GM12878 (cell line): ENCODE measurements around the gene ADGRA3.

ENCODE experiments used
- CBFB ChIP-seq: IDR thresholded peaks from 2 replicates; pipeline ENCODE4 v1.6.1; 2016; ENCODE audit warnings: antibody characterized with exemption, low read depth
- CBX5 ChIP-seq: sonication (generic); IDR thresholded peaks from 2 replicates; pipeline ENCODE4 v1.6.1; 2016; ENCODE audit warnings: low read depth, moderate library complexity, mild to moderate bottlenecking, inconsistent platforms
- CHD2 ChIP-seq: IDR thresholded peaks from 2 replicates; pipeline ENCODE4 v1.6.1; 2011; ENCODE audit warnings: low read depth, low read length, improper control_type of control experiment, borderline replicate concordance
- CTCF ChIP-seq, 3 experiments: IDR thresholded peaks in 2 of 3; conservative IDR thresholded peaks in 1 of 3; 2 replicates each; pipeline ENCODE4 v1.5.1; 2011; ENCODE audit warnings: low read depth in 3 of 3, low read length in 3 of 3, mild to moderate bottlenecking in 3 of 3, control low read depth in 2 of 3, moderate library complexity in 2 of 3, inconsistent platforms in 1 of 3, mixed read lengths in 1 of 3; ENCODE audit not compliant: control insufficient read depth in 2 of 3, insufficient read depth in 1 of 3; ENCODE audit errors: extremely low read depth in 1 of 3
- EGR1 ChIP-seq, 2 experiments: IDR thresholded peaks; 1 replicate in 1 of 2; 2 replicates in 1 of 2; pipeline ENCODE4 v1.6.1; 2011 to 2012; ENCODE audit warnings: low read depth in 2 of 2, low read length in 2 of 2, borderline replicate concordance in 1 of 2, mild to moderate bottlenecking in 1 of 2, moderate library complexity in 1 of 2
- NFIC ChIP-seq: IDR thresholded peaks from 2 replicates; pipeline ENCODE4 v1.6.1; 2012; ENCODE audit warnings: low read depth, mild to moderate bottlenecking, inconsistent platforms, low read length, moderate library complexity
- POLR2A ChIP-seq: IDR thresholded peaks from 2 replicates; pipeline ENCODE4 v1.6.1; 2011; ENCODE audit warnings: low read depth, mild to moderate bottlenecking, low read length
- SMC3 ChIP-seq: IDR thresholded peaks from 2 replicates; pipeline ENCODE4 v1.6.1; 2011; ENCODE audit warnings: low read length, improper control_type of control experiment, borderline replicate concordance
- ZBTB40 ChIP-seq: fragments of 450-650 bp; IDR thresholded peaks from 2 replicates; pipeline ENCODE4 v1.6.1; 2016; ENCODE audit warnings: mild to moderate bottlenecking, moderate library complexity, borderline replicate concordance

GRCh38 chr4:22427675-22428074, 88.2 kb downstream of the ADGRA3 start:
- TF ChIP-seq POLR2A = no peak
- no peak for TF ChIP-seq CTCF (IDR thresholded peaks at IDR 0.05 in 2 of 3, conservative IDR thresholded peaks at IDR 0.05 in 1 of 3; ENCODE audit: control insufficient read depth in 2 of 3, extremely low read depth in 1 of 3, insufficient read depth in 1 of 3, low read depth in 3 of 3, low read length in 3 of 3)
- no peak for TF ChIP-seq NFIC
- TF ChIP-seq CBX5 = no peak
- no peak for TF ChIP-seq SMC3
- TF ChIP-seq CBFB = no peak
- TF ChIP-seq EGR1 (IDR thresholded peaks at IDR 0.05; ENCODE audit: borderline replicate concordance in 1 of 2, low read depth in 2 of 2, low read length in 2 of 2) = no peak
- TF ChIP-seq CHD2 = no peak
- no peak for TF ChIP-seq ZBTB40
